Cardiac muscle cell (in vitro differentiated cells and primary cell): ENCODE measurements around the gene LRRC4C. TPM values are rescaled to one million over a fixed set of nuclear protein-coding genes. Genes with fewer than 3 reads are reported as not detected.

Experiments used
- DNase-seq, 2 donors: peaks; one replicate each; pipeline versions ENCODE4 v3.0.0 to v3.0.0-alpha.2; 2010 to 2017; ENCODE audit warnings: low read depth in 1 of 2, low spot score in 1 of 2
- H3K27ac ChIP-seq: fragments of 200-600 bp; sonication (generic); 2 replicates; pipeline ENCODE4 v1.5.1; 2016
- H3K27me3 ChIP-seq: fragments of 200-600 bp; sonication (generic); 2 replicates; pipeline ENCODE4 v1.6.0; 2016; ENCODE audit warnings: control low read depth
- H3K36me3 ChIP-seq: fragments of 200-600 bp; sonication (generic); 2 replicates; pipeline ENCODE4 v1.5.1; 2016; ENCODE audit warnings: control low read depth
- H3K4me1 ChIP-seq: fragments of 200-600 bp; sonication (generic); 2 replicates; pipeline ENCODE4 v1.8.1; 2017; ENCODE audit warnings: low read depth, mild to moderate bottlenecking, mixed run types
- H3K4me3 ChIP-seq: fragments of 200-600 bp; sonication (generic); 2 replicates; pipeline ENCODE4 v1.5.1; 2016; ENCODE audit warnings: mild to moderate bottlenecking
- H3K9me3 ChIP-seq: fragments of 200-600 bp; sonication (generic); 2 replicates; pipeline ENCODE4 v1.5.1; 2017; ENCODE audit warnings: low read depth, mild to moderate bottlenecking, control low read depth
- polyA plus RNA-seq: library from polyadenylated mRNA; unstranded; fragments of >200 nt; fragmentation: Nextera tagmentation; extraction: Ambion mirVana; gene quantifications from 2 replicates; pipeline ENCODE4 v1.2.1, GENCODE V29; 2016
- total RNA-seq: library from RNA; depleted of rRNA; stranded (reverse); fragments of >200 nt; gene quantifications from 2 replicates; pipeline ENCODE4 v1.2.3, GENCODE V29; 2016
- TF ChIP-seq, protein P1 (sequence below): IDR thresholded peaks from 2 replicates; pipeline ENCODE4 v1.5.1; 2012; ENCODE audit warnings: low read depth, mild to moderate bottlenecking, low read length

LRRC4C gene
- total and polyA plus RNA-seq, 2 experiments from 2014 or later = 0.66 to 0.77 TPM

DNA sequence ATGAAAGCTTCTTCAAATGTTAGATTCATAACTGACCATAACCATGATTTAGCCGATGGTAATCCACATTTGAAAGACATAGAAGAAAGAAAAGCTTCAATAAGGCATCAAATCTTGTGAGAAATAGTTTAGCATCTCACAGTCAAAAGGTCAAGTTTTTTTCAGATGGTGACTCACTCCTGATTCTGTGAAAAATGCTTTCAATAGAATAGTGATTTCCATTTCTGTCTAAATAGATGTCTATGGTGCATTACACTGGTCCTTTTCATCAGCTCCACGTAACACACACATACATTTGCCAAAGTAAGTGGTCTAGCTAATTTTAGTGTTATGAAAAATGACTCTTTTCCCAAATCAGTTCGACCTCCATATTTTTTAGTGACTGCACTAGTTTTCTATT, 139.2 kb downstream of the LRRC4C start:
- Histone ChIP-seq H3K27ac (no peak overlapping the region), H3K9me3 (no peaks in the 10 kb centered on the region), H3K36me3 (no peaks in the 10 kb centered on the region), H3K4me1 (no peaks in the 10 kb centered on the region), H3K4me3 (no peak overlapping the region), H3K27me3 (no peaks in the 10 kb centered on the region)
- TF ChIP-seq, protein P1, sequence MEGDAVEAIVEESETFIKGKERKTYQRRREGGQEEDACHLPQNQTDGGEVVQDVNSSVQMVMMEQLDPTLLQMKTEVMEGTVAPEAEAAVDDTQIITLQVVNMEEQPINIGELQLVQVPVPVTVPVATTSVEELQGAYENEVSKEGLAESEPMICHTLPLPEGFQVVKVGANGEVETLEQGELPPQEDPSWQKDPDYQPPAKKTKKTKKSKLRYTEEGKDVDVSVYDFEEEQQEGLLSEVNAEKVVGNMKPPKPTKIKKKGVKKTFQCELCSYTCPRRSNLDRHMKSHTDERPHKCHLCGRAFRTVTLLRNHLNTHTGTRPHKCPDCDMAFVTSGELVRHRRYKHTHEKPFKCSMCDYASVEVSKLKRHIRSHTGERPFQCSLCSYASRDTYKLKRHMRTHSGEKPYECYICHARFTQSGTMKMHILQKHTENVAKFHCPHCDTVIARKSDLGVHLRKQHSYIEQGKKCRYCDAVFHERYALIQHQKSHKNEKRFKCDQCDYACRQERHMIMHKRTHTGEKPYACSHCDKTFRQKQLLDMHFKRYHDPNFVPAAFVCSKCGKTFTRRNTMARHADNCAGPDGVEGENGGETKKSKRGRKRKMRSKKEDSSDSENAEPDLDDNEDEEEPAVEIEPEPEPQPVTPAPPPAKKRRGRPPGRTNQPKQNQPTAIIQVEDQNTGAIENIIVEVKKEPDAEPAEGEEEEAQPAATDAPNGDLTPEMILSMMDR = no peak
- DNase-seq = no peak

DNA sequence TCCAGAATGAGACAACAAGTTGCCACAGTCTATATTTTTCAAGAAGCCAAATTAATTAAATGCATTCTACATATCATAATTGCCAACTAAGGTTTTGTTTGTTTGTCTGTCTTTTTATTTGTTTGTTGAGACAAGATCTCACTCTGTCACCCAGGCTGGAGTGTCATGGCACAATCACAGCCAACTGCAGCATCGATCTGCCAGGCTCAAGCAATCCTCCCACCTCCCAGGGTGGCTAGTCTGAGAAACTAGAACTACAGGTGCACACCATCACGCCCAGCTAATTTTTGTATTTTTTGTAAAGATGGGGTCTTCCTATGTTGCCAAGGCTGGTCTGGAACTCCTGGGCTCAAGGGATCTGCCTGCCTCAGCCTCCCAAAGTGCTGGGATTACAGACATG, 140.0 kb downstream of the LRRC4C start:
- no peaks in the 10 kb centered on the region for H3K36me3 ChIP-seq
- TF ChIP-seq, protein P1 = no peak
- DNase-seq = no peak
- no peak overlapping the region for H3K4me3 ChIP-seq
- H3K9me3 ChIP-seq = no peaks in the 10 kb centered on the region
- H3K27ac ChIP-seq = no peak overlapping the region
- no peaks in the 10 kb centered on the region for H3K4me1 ChIP-seq
- no peaks in the 10 kb centered on the region for H3K27me3 ChIP-seq

DNA sequence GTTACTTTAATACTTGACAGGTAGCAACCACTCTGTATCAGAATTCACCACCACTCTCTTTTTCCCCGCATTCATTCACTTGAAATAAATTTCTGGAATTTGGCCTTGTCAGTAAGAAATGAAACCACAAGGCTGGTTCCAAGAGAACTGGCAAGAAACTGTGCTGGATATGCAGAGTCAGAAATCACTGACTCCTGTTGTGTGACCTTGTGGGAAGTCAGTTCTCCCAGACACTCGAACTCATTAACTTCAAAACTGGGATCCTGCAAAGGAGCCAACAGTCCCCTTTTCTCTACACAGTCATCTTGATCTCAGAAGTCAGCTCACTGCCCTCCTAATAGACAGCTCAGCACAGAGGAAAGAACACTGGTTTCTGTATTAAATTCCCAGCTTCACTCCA, 142.7 kb downstream of the LRRC4C start:
- Histone ChIP-seq H3K36me3 (no peaks in the 10 kb centered on the region), H3K4me1 (no peaks in the 10 kb centered on the region), H3K4me3 (no peak overlapping the region), H3K9me3 (no peaks in the 10 kb centered on the region), H3K27ac (no peak overlapping the region), H3K27me3 (no peaks in the 10 kb centered on the region)
- TF ChIP-seq, protein P1 = no peak
- no peak for DNase-seq

DNA sequence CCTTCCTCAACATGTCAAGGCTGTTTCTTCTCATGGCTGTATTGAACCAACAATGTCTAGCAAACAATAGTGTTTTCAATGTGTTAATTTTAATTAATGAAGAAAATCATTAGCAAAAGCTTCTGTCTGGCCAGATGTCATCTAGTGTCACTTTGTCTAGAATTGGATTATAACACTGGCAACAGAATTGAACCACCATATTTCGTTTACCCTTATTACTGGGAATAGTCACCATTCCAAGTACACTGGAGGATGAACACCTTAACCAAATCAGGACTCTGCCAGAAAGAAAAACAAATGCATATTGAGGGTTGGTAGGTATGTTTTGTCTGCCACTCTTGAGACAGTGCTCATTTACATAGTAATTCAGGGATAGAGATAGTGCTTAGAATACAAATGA, 146.2 kb downstream of the LRRC4C start:
- Histone ChIP-seq H3K36me3 (no peaks in the 10 kb centered on the region), H3K4me1 (no peaks in the 10 kb centered on the region), H3K27me3 (no peaks in the 10 kb centered on the region), H3K9me3 (no peaks in the 10 kb centered on the region), H3K27ac (no peak overlapping the region), H3K4me3 (no peak overlapping the region)
- TF ChIP-seq, protein P1 = no peak
- DNase-seq = no peak

DNA sequence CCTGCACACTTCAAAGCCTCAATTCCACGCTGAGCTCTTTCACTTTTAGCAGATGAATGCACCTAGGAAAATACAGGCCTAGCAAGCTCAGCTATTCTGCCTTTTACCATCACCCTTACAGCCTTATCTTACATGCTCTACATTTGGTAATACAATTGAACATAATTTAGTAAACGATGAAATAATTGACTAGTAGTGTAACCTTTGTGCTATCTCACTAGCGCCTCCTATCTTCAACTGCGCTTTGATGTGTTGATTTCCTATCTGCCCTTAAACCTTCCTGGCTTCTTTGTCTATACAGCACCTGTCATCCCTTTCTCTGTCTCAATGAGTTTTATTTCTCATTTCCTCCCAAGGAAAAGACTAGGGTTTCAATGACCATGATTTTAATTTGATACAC, 149.7 kb downstream of the LRRC4C start:
- Histone ChIP-seq H3K9me3 (no peaks in the 10 kb centered on the region), H3K36me3 (no peaks in the 10 kb centered on the region), H3K4me3 (no peak overlapping the region), H3K4me1 (no peaks in the 10 kb centered on the region), H3K27ac (no peak overlapping the region), H3K27me3 (no peaks in the 10 kb centered on the region)
- no peak for DNase-seq
- TF ChIP-seq, protein P1 = no peak

DNA sequence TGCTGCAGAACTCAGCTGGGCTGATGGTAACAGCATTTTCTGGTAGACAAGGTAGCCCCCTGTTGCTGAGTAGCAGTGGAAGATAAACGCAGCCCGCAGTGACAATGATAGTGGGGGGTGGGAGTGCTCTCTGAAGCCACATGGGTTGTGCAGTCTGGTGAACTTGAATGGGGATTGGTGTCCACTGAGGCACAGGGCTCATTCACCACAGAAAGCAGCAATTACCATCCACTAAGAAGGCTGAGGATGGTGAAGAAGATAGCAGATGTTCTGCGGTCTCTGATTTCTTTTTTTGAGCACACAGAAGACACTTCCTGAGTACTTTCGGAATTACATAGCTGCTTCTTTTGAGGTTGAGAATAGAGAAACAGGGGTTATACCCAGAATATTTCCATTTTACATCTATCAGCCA, 150.3 kb downstream of the LRRC4C start:
- no peak overlapping the region for H3K4me3 ChIP-seq
- no peak overlapping the region for H3K27ac ChIP-seq
- H3K27me3 ChIP-seq = no peaks in the 10 kb centered on the region
- no peaks in the 10 kb centered on the region for H3K9me3 ChIP-seq
- H3K4me1 ChIP-seq = no peaks in the 10 kb centered on the region
- no peak for DNase-seq
- TF ChIP-seq, protein P1 = no peak
- H3K36me3 ChIP-seq = no peaks in the 10 kb centered on the region
